ENCODE measurements around the gene PKMYT1.

PKMYT1 gene

DNA sequence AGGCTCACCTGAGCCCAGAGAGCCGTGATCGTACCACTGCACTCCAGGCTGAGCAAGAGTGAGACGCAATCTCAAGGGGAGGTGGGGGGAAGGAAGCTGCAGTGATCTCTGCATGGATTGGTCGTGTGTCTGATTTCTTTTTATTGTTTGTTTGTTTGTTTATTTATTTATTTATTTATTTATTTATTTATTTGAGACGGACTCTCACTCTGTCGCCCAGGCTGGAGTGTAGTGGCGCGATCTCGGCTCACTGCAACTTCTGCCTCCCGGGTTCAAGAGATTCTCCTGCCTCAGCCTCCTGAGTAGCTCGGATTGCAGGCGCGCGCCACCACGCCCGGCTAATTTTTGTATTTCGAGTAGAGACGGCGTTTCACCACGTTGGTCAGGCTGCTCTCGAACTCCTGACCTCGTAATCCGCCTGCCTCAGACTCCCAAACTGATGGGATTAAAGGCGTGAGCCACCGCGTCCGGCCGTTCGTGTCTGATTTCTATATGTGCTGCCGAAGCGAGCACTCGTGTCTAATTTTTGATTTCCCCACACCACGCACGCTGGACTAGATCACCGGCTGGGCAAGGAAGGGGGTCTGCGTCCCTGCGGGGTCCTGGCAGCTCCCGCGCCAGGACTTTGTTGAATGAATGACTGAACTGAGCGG lies 39.5 kb upstream of the PKMYT1 start:
- DNase-seq = no peak

DNA sequence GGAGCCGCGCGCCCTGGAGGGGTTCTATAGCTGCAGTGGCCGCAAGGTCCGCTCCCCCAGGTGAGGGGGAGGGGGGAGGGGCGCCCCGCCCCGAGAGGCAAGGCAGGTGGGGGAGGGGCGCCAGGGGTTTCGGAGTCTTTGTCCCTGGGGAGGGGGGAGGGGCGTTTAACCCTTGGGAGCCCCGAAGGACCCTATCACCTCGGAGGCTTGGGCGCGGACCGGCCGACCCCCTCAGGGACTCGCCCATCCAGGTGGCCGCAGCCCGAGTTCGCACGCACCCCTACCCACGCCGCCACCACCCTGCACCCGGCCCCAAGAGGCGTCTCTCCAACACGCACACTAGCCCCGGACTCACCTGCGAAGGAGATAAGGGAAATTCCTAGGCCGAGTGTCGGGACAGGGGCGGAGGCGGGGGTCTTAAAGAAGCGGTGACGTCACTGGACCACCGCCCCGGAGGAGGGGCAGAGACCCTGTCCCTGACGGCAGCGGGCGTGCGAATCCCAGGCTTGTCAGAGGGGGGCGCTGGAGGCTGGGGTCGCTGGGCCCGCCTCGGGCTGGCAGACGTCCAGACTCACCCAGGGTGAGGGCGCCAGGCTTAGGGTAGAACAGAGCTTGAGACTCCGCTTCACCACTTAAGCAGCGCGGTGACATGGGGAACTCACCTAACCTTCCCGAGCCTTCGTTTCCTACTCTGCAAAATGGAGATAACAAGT lies 37.7 kb upstream of the PKMYT1 start, which contains the start of gene CLDN6:
Gene CLDN6 (minus strand): TSS at position 390 of the 713 bp plus-strand sequence. CDS start 2,162 bp downstream, outside the sequence.
- DNase-seq = no peak

GRCh38 chr16:3017344-3017743 lies 37.1 kb upstream of the PKMYT1 start:
- DNase-seq = no peak

DNA sequence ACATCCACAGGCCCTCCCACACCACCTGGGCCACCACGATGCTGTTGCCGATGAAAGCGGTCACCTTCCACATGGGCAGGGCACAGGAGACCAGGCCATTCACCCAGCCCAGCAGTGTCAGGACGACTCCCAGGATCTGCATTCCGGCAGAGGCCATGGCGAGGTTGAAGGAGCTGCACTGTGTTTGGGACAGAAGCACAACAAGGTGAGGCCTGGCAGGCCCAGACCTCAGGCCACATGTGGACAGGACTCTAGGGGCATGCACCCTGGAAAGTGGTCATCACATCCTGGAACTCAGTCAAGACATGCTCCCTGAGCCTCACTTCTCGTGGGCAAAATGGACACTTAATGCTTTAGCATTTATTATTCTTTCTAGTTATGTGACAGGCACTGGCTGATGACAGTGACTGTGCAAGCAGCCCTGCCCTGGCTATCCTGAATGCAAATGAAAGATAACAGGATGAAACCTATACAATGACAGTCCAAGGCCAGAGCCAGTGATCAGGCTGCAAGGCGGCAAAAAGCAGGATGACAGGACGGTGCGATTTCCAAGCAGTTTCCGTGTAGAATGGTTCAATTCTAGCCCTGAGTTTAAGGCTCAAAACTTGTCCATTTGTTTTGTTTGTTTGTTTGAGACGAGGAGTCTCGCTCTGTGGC lies 35.7 kb upstream of the PKMYT1 start:
- DNase-seq = no peak

DNA sequence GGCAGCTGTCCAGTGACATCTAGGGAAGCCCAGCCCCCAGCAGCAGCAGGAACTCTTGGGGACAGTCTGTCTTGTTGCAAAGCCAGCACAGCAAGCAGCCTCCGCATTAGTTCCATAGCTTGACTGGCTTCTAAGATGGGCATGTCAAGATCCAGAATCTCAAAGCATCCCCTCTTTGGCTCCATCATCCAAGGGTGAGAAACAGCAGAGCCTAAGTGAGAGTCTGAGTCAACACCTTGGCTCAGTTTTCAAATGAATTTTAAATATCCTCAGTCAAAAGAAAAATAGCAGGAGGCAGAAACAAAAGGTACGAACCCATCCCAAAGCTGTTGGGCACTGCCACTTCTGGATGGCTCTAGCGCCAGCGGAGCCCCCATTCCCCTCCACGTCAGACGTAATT lies 34.7 kb upstream of the PKMYT1 start:
- DNase-seq = no peak

DNA sequence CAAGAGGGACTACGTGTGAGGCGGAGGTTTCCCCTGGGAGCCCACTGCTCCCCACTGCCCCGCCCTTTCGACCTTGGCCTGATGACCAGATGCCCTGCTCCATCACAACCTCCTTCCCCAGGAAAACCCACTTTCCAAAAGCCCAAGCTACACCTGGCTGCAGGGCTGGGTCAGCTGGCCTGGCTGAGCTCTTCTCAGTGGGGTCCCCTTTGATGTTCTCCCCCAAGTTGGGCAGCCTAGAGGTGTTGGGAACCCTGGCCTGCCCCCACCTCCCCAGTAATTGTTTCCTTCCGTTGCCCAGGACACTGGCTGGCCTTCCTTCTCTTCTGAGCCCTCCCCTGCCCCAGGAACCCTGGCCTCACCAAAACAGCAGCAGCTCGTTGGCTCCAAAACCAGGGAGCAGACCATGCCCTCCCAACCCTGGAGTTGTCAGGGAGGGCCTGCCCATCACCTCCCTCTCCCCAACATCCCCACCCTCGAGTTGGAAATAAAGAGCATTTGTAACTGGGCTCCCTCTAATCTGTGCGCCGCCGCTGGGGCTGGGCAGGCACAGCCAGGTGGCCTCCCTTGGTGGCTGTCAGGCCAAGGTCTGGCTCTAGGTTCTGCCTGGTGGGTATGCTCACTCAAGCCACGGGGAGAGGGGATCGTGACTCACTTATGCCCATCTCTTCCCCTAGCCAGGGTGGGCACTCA lies 33.9 kb upstream of the PKMYT1 start:
- DNase-seq = no peak

DNA sequence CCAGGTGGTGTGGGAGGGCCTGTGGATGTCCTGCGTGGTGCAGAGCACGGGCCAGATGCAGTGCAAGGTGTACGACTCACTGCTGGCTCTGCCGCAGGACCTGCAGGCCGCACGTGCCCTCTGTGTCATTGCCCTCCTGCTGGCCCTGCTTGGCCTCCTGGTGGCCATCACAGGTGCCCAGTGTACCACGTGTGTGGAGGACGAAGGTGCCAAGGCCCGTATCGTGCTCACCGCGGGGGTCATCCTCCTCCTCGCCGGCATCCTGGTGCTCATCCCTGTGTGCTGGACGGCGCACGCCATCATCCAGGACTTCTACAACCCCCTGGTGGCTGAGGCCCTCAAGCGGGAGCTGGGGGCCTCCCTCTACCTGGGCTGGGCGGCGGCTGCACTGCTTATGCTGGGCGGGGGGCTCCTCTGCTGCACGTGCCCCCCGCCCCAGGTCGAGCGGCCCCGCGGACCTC lies 33.3 kb upstream of the PKMYT1 start:
- DNase-seq = no peak

GRCh38 chr16:3012828-3013420 lies 32.7 kb upstream of the PKMYT1 start, which contains the start of gene CLDN9:
TSS of gene CLDN9 (plus strand) at chr16:3012923. CDS start at chr16:3013363, 440 bp downstream.
- DNase-seq = no peak

DNA sequence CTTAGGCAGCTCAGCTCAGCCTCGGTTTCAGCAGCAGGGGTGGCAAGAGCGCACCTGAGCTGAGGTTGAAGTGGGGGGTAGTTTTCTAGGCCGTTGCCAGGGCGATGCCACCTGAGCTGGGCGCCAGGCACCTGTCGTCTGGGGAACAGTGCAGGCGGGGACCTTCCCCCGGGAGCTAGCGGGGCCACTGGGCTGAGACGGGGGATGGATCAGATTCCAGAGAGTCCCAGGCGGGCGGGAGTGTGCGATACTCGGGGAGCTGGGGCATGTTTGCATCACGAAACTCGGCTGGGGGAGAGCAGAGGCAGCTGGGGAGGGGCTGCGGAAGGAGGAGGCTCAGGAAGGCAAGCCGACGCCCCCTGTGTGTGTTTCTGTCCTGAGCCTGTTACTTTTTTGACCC lies 32.0 kb upstream of the PKMYT1 start:
- no peak for DNase-seq

DNA sequence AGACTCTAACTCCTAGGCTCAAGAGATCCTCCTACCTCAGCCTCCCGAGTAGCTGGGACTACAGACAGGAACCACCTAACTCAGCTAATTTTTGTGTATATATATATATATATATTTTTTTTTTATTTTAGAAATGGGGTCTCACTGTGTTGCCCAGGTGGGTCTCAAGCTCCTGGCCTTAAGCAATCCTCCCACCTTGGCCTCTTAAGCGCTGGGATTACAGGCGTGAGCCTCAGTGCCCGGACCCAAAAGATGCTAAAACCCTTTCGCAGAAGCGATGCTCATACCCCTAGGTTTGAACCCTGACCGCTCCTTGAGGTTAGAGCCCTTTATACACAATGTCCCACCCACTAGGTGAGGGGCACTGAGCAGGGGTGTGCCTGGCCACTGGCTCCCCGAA lies 30.3 kb upstream of the PKMYT1 start:
- no peak for DNase-seq

GRCh38 chr16:3009568-3010390 lies 29.5 kb upstream of the PKMYT1 start:
- DNase-seq = no peak

- DNase-seq = no peak
Observed at GRCh38 chr16:3008690-3009037, 28.4 kb upstream of the PKMYT1 start.

GRCh38 chr16:3007957-3008689 lies 27.9 kb upstream of the PKMYT1 start:
- DNase-seq = peak in 5 of 51 donors; percentile 8 to 20 (median 10)

- no peak for DNase-seq
Observed at GRCh38 chr16:3007059-3007956, 27.1 kb upstream of the PKMYT1 start.

GRCh38 chr16:3004781-3005284 lies 24.6 kb upstream of the PKMYT1 start:
- DNase-seq = no peak

GRCh38 chr16:3004319-3004718 lies 24.1 kb upstream of the PKMYT1 start:
- no peak for DNase-seq

DNA sequence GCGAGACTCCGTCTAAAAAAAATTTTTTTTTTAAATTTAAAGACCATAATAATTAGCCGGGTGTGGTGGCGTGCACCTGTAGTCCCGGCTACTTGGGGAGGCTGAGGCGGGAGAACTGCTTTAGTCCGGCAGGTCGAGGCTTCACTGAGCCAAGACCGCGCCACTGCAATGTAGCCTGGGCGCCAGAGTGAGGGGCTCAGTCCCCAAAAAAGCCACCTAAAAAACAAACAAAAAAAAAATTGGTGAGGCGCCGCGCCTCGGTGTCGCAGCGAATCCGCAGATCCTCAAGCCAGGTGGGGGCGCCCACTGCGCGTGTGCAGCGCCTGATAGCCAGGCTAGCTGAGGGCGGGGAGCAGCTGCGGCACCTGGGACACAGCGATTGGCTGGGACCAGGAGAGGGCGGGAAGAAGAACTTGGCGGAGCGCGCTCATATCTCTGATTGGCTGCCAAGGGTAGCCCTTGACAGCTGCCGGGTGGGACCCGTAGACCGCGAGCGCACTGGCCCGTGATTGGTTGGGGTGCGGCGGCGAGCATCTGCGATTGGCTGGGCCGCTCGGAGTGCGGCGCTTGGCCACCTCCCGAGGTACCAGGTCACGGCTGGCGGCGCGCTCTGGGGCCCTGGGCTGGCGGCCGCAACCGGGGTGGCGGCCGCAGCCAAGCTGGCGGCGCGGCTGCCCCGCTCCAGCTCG lies 23.5 kb upstream of the PKMYT1 start:
- peak; percentile 38 to 99 (median 95) for DNase-seq

- DNase-seq = no peak
Observed at GRCh38 chr16:3001316-3001715, 21.1 kb upstream of the PKMYT1 start.
